HepG2 (cell line): ENCODE data around the gene GPT2. TPM values are rescaled to one million over a fixed set of nuclear protein-coding genes. Genes with fewer than 3 reads are reported as not detected.

Source experiments
- ATF7-NPFF ChIP-seq: sonication (generic); formaldehyde crosslinking; IDR thresholded peaks from 2 replicates; pipeline ENCODE4 v1.8.1; 2023; ENCODE audit warnings: mild to moderate bottlenecking, low read depth, missing genetic modification reagents, moderate library complexity
- CCAR2 ChIP-seq: fragments of 200-400 bp; formaldehyde crosslinking; optimal IDR thresholded peaks from 2 replicates; pipeline ENCODE3; 2018; ENCODE audit warnings: low read depth, mild to moderate bottlenecking, low read length, moderate library complexity
- IRF2 ChIP-seq: IDR thresholded peaks from 2 replicates; pipeline ENCODE4 v1.6.1; 2018; ENCODE audit warnings: missing genetic modification reagents, missing compliant biosample characterization
- KLF16 ChIP-seq, 2 experiments: sonication (generic) in 1 of 2; formaldehyde crosslinking in 1 of 2; IDR thresholded peaks; 2 replicates each; pipeline versions ENCODE4 v1.6.1 to v1.8.0; 2016 to 2023; ENCODE audit warnings: missing genetic modification reagents in 2 of 2, missing compliant biosample characterization in 1 of 2
- MAFK ChIP-seq, 2 experiments: IDR thresholded peaks in 1 of 2; conservative IDR thresholded peaks in 1 of 2; 2 replicates each; pipeline ENCODE4 v1.6.1; 2011; ENCODE audit warnings: improper control_type of control experiment in 2 of 2, low read length in 2 of 2
- MXD4 ChIP-seq: IDR thresholded peaks from 2 replicates; pipeline ENCODE4 v1.6.1; 2016; ENCODE audit warnings: mild to moderate bottlenecking, missing biosample characterization, missing genetic modification reagents
- POLR2G ChIP-seq: fragments of 200-400 bp; formaldehyde crosslinking; IDR thresholded peaks from 2 replicates; pipeline ENCODE4 v1.6.1; 2018; ENCODE audit warnings: mild to moderate bottlenecking, low read depth, low read length, moderate library complexity
- REXO4 ChIP-seq: sonication (generic); formaldehyde crosslinking; IDR thresholded peaks from 2 replicates; pipeline ENCODE4 v1.8.0; 2022; ENCODE audit warnings: missing genetic modification reagents, mild to moderate bottlenecking, borderline replicate concordance
- TOE1 ChIP-seq: sonication (generic); formaldehyde crosslinking; IDR thresholded peaks from 2 replicates; pipeline ENCODE4 v1.4.0; 2020; ENCODE audit warnings: mild to moderate bottlenecking, missing genetic modification reagents
- WIZ ChIP-seq: sonication (generic); formaldehyde crosslinking; IDR thresholded peaks from 2 replicates; pipeline ENCODE4 v1.5.1; 2020; ENCODE audit warnings: mild to moderate bottlenecking, missing genetic modification reagents
- ZNF263 ChIP-seq: sonication (generic); formaldehyde crosslinking; IDR thresholded peaks from 2 replicates; pipeline ENCODE4 v1.4.0; 2020; ENCODE audit warnings: missing genetic modification reagents
- ZNF335 ChIP-seq: sonication (generic); formaldehyde crosslinking; IDR thresholded peaks from 2 replicates; pipeline ENCODE4 v1.4.0; 2020; ENCODE audit warnings: missing genetic modification reagents
- ZNF34 ChIP-seq: sonication (generic); formaldehyde crosslinking; IDR thresholded peaks from 2 replicates; pipeline ENCODE4 v1.4.0; 2020; ENCODE audit warnings: mild to moderate bottlenecking, missing genetic modification reagents, borderline replicate concordance
- ZNF75D ChIP-seq: sonication (generic); formaldehyde crosslinking; IDR thresholded peaks from 2 replicates; pipeline ENCODE4 v1.8.1; 2023; ENCODE audit warnings: missing genetic modification reagents, mild to moderate bottlenecking, borderline replicate concordance
- polyA plus RNA-seq, 8 experiments: library from polyadenylated mRNA; depleted of rRNA in 3 of 8; stranded (reverse) in 7 of 8; unstranded in 1 of 8; fragments of >200 nt; fragmentation: Illumina TruSeq in 4 of 8; extraction: Trizol in 4 of 8; gene quantifications; 2 replicates each; pipeline versions ENCODE4 v1.2.1 to v1.2.3, GENCODE V29; 2011 to 2016; ENCODE audit warnings: low read depth in 4 of 8, missing spikeins in 1 of 8, mixed read lengths in 1 of 8; ENCODE audit not compliant: insufficient read depth in 1 of 8
- total RNA-seq, 5 experiments: library from RNA; depleted of rRNA; stranded (reverse); fragments of >200 nt; fragmentation: Illumina TruSeq; extraction: Trizol; gene quantifications; 2 replicates each; pipeline ENCODE4 v1.2.3, GENCODE V29; 2016; ENCODE audit warnings: low read depth in 1 of 5
- TF ChIP-seq, protein P1 (sequence below): IDR thresholded peaks from 2 replicates; pipeline ENCODE4 v1.6.1; 2016; ENCODE audit warnings: mild to moderate bottlenecking, missing biosample characterization, missing genetic modification reagents
- TF ChIP-seq, protein P2 (sequence below): IDR thresholded peaks from 2 replicates; pipeline ENCODE4 v1.6.1; 2016
- TF ChIP-seq, protein P3 (sequence below), 2 experiments: IDR thresholded peaks; 2 replicates each; pipeline ENCODE4 v1.6.1; 2011 to 2012; ENCODE audit warnings: low read length in 2 of 2, borderline replicate concordance in 1 of 2, low read depth in 1 of 2, mild to moderate bottlenecking in 1 of 2, moderate library complexity in 1 of 2
- TF ChIP-seq, protein P4 (sequence below): sonication (generic); formaldehyde crosslinking; IDR thresholded peaks from 2 replicates; pipeline ENCODE4 v1.4.0; 2020; ENCODE audit warnings: missing genetic modification reagents, borderline replicate concordance
- TF ChIP-seq, protein P5 (sequence below): sonication (generic); formaldehyde crosslinking; IDR thresholded peaks from 2 replicates; pipeline ENCODE4 v1.4.0; 2020; ENCODE audit warnings: missing genetic modification reagents

Gene GPT2
- total and polyA plus RNA-seq, 2 of the 13 experiments (the other 11 are each of a cell fraction or from before 2014, with no cell fraction given) = 138 to 267 TPM

DNA sequence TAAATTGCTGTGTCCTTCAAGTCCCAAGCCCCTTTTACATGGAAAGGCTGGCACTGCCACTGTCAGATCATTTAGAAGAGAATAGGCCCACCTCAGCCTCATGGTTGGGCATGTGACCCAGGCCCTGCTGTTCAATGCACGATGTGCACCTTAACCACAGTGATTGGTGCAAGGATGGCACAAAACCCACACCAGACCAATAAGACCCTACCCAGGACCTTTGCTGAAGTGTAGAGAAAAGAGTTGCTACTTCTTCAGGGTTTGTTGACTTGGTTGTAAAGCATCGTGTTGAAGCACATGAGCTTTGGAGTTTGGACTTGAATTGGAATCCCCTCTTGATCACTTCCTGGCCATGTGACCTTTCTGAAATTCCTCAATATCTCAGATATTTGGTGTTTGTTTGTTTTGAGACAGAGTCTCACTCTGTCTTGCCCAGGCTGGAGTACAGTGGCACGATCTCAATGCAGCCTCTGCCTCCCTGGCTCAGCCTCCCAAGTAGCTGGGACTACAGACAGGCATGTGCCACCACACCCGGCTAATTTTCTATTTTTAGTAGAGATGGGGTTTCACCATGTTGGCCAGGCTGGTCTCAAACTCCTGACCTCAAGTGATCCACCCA, 64.5 kb downstream of the GPT2 start (continued):
- TF ChIP-seq MXD4 (no peak), ZNF335 (CRISPR knock-in tag) (0 out of 2 replicates have a peak, but pooled peaks have one; percentile 21), KLF16 (CRISPR knock-in tag; IDR thresholded peaks at IDR 0.05) (peak in 1 of 2 experiments; percentile 16; a peak in 1 of 4 replicates), WIZ (no peak), ZNF263 (CRISPR knock-in tag) (no peak), POLR2G (no peak), MAFK (conservative IDR thresholded peaks at IDR 0.05 in 1 of 2, IDR thresholded peaks at IDR 0.05 in 1 of 2; ENCODE audit: low read length in 2 of 2) (no peak), ATF7-NPFF (CRISPR knock-in tag) (no peak), REXO4 (CRISPR knock-in tag) (no peak), ZNF75D (CRISPR knock-in tag) (no peak), CCAR2 (no peak), IRF2 (CRISPR knock-in tag) (peak; percentile 62; the same call in 1 of the 2 replicates), ZNF34 (CRISPR knock-in tag) (no peak), TOE1 (CRISPR knock-in tag) (no peak)
- TF ChIP-seq, protein P1, sequence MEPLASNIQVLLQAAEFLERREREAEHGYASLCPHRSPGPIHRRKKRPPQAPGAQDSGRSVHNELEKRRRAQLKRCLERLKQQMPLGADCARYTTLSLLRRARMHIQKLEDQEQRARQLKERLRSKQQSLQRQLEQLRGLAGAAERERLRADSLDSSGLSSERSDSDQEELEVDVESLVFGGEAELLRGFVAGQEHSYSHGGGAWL = 0 out of 2 replicates have a peak, but pooled peaks have one; percentile 3
- TF ChIP-seq, protein P2, sequence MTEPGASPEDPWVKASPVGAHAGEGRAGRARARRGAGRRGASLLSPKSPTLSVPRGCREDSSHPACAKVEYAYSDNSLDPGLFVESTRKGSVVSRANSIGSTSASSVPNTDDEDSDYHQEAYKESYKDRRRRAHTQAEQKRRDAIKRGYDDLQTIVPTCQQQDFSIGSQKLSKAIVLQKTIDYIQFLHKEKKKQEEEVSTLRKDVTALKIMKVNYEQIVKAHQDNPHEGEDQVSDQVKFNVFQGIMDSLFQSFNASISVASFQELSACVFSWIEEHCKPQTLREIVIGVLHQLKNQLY (CRISPR knock-in tag) = peak; percentile 94
- TF ChIP-seq, protein P3, sequence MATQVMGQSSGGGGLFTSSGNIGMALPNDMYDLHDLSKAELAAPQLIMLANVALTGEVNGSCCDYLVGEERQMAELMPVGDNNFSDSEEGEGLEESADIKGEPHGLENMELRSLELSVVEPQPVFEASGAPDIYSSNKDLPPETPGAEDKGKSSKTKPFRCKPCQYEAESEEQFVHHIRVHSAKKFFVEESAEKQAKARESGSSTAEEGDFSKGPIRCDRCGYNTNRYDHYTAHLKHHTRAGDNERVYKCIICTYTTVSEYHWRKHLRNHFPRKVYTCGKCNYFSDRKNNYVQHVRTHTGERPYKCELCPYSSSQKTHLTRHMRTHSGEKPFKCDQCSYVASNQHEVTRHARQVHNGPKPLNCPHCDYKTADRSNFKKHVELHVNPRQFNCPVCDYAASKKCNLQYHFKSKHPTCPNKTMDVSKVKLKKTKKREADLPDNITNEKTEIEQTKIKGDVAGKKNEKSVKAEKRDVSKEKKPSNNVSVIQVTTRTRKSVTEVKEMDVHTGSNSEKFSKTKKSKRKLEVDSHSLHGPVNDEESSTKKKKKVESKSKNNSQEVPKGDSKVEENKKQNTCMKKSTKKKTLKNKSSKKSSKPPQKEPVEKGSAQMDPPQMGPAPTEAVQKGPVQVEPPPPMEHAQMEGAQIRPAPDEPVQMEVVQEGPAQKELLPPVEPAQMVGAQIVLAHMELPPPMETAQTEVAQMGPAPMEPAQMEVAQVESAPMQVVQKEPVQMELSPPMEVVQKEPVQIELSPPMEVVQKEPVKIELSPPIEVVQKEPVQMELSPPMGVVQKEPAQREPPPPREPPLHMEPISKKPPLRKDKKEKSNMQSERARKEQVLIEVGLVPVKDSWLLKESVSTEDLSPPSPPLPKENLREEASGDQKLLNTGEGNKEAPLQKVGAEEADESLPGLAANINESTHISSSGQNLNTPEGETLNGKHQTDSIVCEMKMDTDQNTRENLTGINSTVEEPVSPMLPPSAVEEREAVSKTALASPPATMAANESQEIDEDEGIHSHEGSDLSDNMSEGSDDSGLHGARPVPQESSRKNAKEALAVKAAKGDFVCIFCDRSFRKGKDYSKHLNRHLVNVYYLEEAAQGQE (IDR thresholded peaks at IDR 0.05; ENCODE audit: borderline replicate concordance in 1 of 2, low read depth in 1 of 2, low read length in 2 of 2) = no peak
- TF ChIP-seq, protein P4, sequence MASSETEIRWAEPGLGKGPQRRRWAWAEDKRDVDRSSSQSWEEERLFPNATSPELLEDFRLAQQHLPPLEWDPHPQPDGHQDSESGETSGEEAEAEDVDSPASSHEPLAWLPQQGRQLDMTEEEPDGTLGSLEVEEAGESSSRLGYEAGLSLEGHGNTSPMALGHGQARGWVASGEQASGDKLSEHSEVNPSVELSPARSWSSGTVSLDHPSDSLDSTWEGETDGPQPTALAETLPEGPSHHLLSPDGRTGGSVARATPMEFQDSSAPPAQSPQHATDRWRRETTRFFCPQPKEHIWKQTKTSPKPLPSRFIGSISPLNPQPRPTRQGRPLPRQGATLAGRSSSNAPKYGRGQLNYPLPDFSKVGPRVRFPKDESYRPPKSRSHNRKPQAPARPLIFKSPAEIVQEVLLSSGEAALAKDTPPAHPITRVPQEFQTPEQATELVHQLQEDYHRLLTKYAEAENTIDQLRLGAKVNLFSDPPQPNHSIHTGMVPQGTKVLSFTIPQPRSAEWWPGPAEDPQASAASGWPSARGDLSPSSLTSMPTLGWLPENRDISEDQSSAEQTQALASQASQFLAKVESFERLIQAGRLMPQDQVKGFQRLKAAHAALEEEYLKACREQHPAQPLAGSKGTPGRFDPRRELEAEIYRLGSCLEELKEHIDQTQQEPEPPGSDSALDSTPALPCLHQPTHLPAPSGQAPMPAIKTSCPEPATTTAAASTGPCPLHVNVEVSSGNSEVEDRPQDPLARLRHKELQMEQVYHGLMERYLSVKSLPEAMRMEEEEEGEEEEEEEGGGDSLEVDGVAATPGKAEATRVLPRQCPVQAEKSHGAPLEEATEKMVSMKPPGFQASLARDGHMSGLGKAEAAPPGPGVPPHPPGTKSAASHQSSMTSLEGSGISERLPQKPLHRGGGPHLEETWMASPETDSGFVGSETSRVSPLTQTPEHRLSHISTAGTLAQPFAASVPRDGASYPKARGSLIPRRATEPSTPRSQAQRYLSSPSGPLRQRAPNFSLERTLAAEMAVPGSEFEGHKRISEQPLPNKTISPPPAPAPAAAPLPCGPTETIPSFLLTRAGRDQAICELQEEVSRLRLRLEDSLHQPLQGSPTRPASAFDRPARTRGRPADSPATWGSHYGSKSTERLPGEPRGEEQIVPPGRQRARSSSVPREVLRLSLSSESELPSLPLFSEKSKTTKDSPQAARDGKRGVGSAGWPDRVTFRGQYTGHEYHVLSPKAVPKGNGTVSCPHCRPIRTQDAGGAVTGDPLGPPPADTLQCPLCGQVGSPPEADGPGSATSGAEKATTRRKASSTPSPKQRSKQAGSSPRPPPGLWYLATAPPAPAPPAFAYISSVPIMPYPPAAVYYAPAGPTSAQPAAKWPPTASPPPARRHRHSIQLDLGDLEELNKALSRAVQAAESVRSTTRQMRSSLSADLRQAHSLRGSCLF = no peak
- TF ChIP-seq, protein P5, sequence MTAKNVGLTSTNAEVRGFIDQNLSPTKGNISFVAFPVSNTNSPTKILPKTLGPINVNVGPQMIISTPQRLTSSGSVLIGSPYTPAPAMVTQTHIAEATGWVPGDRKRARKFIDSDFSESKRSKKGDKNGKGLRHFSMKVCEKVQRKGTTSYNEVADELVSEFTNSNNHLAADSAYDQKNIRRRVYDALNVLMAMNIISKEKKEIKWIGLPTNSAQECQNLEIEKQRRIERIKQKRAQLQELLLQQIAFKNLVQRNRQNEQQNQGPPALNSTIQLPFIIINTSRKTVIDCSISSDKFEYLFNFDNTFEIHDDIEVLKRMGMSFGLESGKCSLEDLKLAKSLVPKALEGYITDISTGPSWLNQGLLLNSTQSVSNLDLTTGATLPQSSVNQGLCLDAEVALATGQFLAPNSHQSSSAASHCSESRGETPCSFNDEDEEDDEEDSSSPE (CRISPR knock-in tag) = no peak; the same call in 1 of the 2 replicates
